SK-N-SH treated with all-trans-retinoic acid at 6 μM for 48 hours (cell line): ENCODE results near the gene DNAH9.
"Not testable (repeated sequence)": the region's sequence is repeated elsewhere in the genome, so short reads cannot be mapped to it uniquely, and the experiment has no call there.

Source experiments
- ARNTL ChIP-seq: fragments of 450-650 bp; formaldehyde crosslinking; IDR thresholded peaks from 2 replicates; pipeline ENCODE4 v1.5.0; 2020; ENCODE audit warnings: low read depth, mild to moderate bottlenecking, moderate library complexity, borderline replicate concordance
- BACH2 ChIP-seq: fragments of 250-450 bp; sonication (Bioruptor Pico); IDR thresholded peaks from 2 replicates; pipeline ENCODE4 v1.9.0; 2021; ENCODE audit warnings: mild to moderate bottlenecking, borderline replicate concordance
- CREB5 ChIP-seq: fragments of 250-450 bp; sonication (Bioruptor Pico); IDR thresholded peaks from 2 replicates; pipeline ENCODE4 v1.5.1; 2020; ENCODE audit warnings: low read depth, mild to moderate bottlenecking, moderate library complexity
- CSDC2 ChIP-seq: fragments of 250-450 bp; sonication (Bioruptor Pico); IDR thresholded peaks from 2 replicates; pipeline ENCODE4 v1.5.0; 2020; ENCODE audit warnings: mild to moderate bottlenecking, moderate library complexity
- RARB ChIP-seq: fragments of 250-450 bp; sonication (Bioruptor Pico); IDR thresholded peaks from 2 replicates; pipeline ENCODE4 v1.8.0; 2021; ENCODE audit warnings: mild to moderate bottlenecking, moderate library complexity
- SNAI2 ChIP-seq: fragments of 250-450 bp; sonication (Bioruptor Pico); IDR thresholded peaks from 2 replicates; pipeline ENCODE4 v1.5.0; 2020; ENCODE audit warnings: mild to moderate bottlenecking, moderate library complexity
- ZFP3 ChIP-seq: fragments of 250-450 bp; sonication (Bioruptor Pico); IDR thresholded peaks from 2 replicates; pipeline ENCODE4 v1.5.0; 2020; ENCODE audit warnings: mild to moderate bottlenecking, moderate library complexity
- TF ChIP-seq, protein P1 (sequence below): fragments of 250-450 bp; sonication (Bioruptor Pico); IDR thresholded peaks from 2 replicates; pipeline ENCODE4 v1.8.0; 2020; ENCODE audit warnings: mild to moderate bottlenecking, moderate library complexity, borderline replicate concordance

- not testable (repeated sequence) for TF ChIP-seq ARNTL (CRISPR knock-in tag); ZFP3 (CRISPR knock-in tag); CSDC2 (CRISPR knock-in tag); RARB (CRISPR knock-in tag); BACH2 (CRISPR knock-in tag); CREB5; SNAI2 (CRISPR knock-in tag)
- TF ChIP-seq, protein P1, sequence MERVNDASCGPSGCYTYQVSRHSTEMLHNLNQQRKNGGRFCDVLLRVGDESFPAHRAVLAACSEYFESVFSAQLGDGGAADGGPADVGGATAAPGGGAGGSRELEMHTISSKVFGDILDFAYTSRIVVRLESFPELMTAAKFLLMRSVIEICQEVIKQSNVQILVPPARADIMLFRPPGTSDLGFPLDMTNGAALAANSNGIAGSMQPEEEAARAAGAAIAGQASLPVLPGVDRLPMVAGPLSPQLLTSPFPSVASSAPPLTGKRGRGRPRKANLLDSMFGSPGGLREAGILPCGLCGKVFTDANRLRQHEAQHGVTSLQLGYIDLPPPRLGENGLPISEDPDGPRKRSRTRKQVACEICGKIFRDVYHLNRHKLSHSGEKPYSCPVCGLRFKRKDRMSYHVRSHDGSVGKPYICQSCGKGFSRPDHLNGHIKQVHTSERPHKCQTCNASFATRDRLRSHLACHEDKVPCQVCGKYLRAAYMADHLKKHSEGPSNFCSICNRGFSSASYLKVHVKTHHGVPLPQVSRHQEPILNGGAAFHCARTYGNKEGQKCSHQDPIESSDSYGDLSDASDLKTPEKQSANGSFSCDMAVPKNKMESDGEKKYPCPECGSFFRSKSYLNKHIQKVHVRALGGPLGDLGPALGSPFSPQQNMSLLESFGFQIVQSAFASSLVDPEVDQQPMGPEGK (CRISPR knock-in tag): not testable (repeated sequence)
Observed at GRCh38 chr17:11972741-11973140, 374.5 kb downstream of the DNAH9 start.
